AG09309 (cell line): ENCODE measurements around the gene CENPP.

Source experiments
- DNase-seq: peaks from one replicate; pipeline ENCODE4 v3.0.0-alpha.2; 2010; ENCODE audit warnings: low read depth
- H3K4me3 ChIP-seq: 2 replicates; pipeline ENCODE4 v1.5.1; 2011; ENCODE audit warnings: mild to moderate bottlenecking, low read depth, low read length, moderate library complexity; ENCODE audit not compliant: control insufficient read depth
- TF ChIP-seq, protein P1 (sequence below): IDR thresholded peaks from 2 replicates; pipeline ENCODE4 v1.5.1; 2011; ENCODE audit warnings: mild to moderate bottlenecking, low read depth, low read length, inconsistent platforms; ENCODE audit not compliant: insufficient read depth, control insufficient read depth; ENCODE audit errors: missing control alignments

CENPP gene

DNA sequence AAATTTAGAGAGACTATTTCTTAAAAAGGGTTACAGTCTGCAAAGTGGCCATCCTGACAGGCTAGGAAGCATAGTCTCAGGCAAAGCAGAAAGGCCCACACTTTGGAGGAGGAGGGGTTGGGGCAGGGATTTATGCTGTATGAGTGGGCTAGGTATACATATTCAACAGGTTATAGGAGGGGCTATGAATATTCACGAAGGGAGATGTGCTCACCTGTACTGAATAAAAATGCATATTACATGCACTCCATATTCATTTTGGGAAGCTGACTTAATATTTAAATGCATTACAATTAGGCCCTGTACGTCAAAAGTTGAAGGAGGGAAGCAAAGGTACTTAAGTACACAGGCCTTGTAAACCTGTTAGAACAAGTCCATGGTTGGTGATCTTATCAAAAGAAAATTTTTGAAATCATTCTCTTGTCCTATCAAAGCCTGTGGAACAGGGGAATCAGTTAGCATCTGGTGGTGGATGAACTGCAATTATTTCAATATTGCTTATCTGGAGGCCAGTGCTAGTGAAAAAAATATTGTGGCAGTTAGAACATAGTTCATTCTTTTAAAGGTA, 1.6 kb downstream of the CENPP start:
- DNase-seq: no peak
- TF ChIP-seq, protein P1, sequence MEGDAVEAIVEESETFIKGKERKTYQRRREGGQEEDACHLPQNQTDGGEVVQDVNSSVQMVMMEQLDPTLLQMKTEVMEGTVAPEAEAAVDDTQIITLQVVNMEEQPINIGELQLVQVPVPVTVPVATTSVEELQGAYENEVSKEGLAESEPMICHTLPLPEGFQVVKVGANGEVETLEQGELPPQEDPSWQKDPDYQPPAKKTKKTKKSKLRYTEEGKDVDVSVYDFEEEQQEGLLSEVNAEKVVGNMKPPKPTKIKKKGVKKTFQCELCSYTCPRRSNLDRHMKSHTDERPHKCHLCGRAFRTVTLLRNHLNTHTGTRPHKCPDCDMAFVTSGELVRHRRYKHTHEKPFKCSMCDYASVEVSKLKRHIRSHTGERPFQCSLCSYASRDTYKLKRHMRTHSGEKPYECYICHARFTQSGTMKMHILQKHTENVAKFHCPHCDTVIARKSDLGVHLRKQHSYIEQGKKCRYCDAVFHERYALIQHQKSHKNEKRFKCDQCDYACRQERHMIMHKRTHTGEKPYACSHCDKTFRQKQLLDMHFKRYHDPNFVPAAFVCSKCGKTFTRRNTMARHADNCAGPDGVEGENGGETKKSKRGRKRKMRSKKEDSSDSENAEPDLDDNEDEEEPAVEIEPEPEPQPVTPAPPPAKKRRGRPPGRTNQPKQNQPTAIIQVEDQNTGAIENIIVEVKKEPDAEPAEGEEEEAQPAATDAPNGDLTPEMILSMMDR: no peak
- H3K4me3 ChIP-seq: no peak overlapping the region

- TF ChIP-seq, protein P1: peak; percentile 50
- DNase-seq: no peak
- no peak overlapping the region for H3K4me3 ChIP-seq
Observed at GRCh38 chr9:92328225-92328624, 2.5 kb downstream of the CENPP start.

DNA sequence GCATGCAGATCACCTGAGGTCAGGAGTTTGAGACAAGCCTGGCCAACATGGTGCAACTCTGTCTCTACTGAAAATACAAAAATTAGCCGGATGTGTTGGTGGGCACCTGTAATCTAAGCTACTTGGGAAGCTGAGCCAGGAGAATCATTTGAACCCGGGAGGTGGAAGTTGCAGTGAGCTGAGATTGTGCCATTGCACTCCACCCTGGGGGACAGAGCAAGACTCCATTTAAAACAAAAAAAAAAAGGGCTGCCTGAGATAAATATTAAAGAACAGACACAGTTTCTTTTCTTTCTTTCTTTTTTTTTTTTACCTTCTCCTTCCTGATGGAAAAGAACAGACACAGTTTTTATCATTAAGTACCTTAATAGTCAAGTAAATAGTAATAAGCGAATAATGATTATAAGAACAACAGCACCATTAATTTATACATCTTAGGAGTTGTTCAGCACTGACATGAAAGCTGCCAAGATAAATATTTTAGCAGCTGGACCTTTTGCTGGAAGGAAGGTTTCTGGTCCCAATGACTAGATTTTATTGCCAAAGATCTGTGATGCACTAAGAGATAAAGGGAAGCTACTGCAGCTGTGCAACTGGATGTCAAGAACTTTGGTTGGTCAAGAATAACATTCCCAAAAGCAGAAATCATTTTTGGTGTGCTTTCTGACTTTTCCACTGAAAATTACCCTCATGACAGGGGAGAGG, 7.0 kb downstream of the CENPP start:
- TF ChIP-seq, protein P1: no peak
- DNase-seq: no peak
- no peak overlapping the region for H3K4me3 ChIP-seq

GRCh38 chr9:92333282-92333634, 7.5 kb downstream of the CENPP start:
- TF ChIP-seq, protein P1: no peak
- DNase-seq: no peak
- H3K4me3 ChIP-seq: no peak overlapping the region

DNA sequence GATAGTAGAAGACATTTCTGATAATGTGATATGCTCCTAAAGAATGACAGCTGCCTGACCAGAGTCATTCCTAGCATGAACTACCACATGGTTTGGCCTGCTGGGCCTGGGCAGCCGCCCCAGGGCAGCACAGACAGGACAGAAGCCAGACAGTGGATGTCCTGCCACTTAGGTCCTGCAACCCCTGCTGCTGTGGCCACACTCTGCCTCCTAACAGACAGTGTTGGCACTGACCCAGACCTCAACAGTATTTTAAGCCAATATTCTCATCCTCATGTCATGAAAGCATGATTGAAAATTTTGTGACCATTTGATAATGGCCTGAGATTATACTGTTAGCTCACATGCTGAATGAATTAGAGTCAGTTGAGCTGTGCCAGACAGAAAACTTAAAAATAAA, 15.8 kb downstream of the CENPP start:
- H3K4me3 ChIP-seq: no peak overlapping the region
- DNase-seq: no peak
- TF ChIP-seq, protein P1: no peak

DNA sequence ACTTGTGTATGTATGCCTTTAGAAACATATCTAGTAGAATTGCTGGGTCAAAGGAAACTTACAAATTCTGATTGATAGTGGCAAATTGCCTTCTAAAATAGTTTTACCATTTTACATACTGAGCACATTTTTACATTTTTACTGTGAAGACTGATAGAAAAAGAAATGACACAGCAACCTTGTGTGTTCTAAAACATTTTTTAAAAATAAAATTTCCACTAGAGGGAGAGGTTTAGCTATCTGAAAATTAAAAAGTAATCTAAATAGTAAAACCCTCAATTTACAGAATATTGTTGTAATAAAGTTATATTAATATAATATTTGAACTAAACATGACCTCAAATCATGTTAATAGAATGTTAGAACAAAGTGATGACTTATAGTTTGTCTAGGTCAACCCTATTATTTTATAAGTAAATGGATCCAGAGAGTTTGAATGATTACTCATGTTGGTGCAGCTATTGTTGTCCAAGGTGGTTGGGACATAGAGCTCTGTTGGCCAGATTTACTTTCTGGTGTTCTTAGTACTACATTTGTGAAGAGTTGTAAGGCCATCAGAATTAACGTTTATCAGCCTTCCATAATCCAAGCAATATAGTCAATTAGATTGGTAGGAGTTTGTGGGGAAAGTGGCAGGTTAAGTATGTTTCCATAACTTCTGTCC, 17.2 kb downstream of the CENPP start:
- DNase-seq: no peak
- TF ChIP-seq, protein P1: no peak

More for the DNA sequence above, 17.2 kb downstream of the CENPP start:
- no peak overlapping the region for H3K4me3 ChIP-seq
